ENCODE data around the gene FARP2.
"Not testable (repeated sequence)": the region's sequence is repeated elsewhere in the genome, so short reads cannot be mapped to it uniquely, and the experiment has no call there.

Gene FARP2

GRCh38 chr2:241519669-241520068 lies 163.6 kb downstream of the FARP2 start:
- no peak for TF ChIP-seq CTCF (IDR thresholded peaks at IDR 0.05; ENCODE audit: control insufficient read depth, insufficient read depth, low read depth, low read length, missing control alignments)
- no peak for DNase-seq (ENCODE audit: low read depth)
- H3K4me3 ChIP-seq (ENCODE audit: control insufficient read depth, low read depth, low read length): no peak overlapping the region

GRCh38 chr2:241522477-241522876 lies 166.4 kb downstream of the FARP2 start:
- no peak for TF ChIP-seq CTCF (IDR thresholded peaks at IDR 0.05; ENCODE audit: control insufficient read depth, insufficient read depth, low read depth, low read length, missing control alignments)
- H3K4me3 ChIP-seq (ENCODE audit: control insufficient read depth, low read depth, low read length): no peak overlapping the region
- DNase-seq (ENCODE audit: low read depth): no peak

GRCh38 chr2:241525818-241526780 lies 170.0 kb downstream of the FARP2 start:
- DNase-seq (ENCODE audit: low read depth); H3K4me3 ChIP-seq (ENCODE audit: control insufficient read depth, low read depth, low read length): not testable (repeated sequence)

- TF ChIP-seq CTCF (IDR thresholded peaks at IDR 0.05; ENCODE audit: control insufficient read depth, insufficient read depth, low read depth, low read length, missing control alignments): no peak
- H3K4me3 ChIP-seq (ENCODE audit: control insufficient read depth, low read depth, low read length): no peak overlapping the region
- DNase-seq (ENCODE audit: low read depth): no peak
These were observed 174.5 kb downstream of the FARP2 start for GRCh38 chr2:241530571-241530970.

- no peak for DNase-seq (ENCODE audit: low read depth)
- TF ChIP-seq CTCF (IDR thresholded peaks at IDR 0.05; ENCODE audit: control insufficient read depth, insufficient read depth, low read depth, low read length, missing control alignments): no peak
- no peak overlapping the region for H3K4me3 ChIP-seq (ENCODE audit: control insufficient read depth, low read depth, low read length)
These were observed 175.2 kb downstream of the FARP2 start for GRCh38 chr2:241531161-241531722.

- no peak overlapping the region for H3K4me3 ChIP-seq (ENCODE audit: control insufficient read depth, low read depth, low read length)
- DNase-seq (ENCODE audit: low read depth): no peak
- no peak for TF ChIP-seq CTCF (IDR thresholded peaks at IDR 0.05; ENCODE audit: control insufficient read depth, insufficient read depth, low read depth, low read length, missing control alignments)
These were observed 176.1 kb downstream of the FARP2 start for GRCh38 chr2:241532168-241532567.
